NCI-H774 (cell line): ENCODE data around the gene HAGH.

Experiments used
- DNase-seq: peaks from one replicate; lab custom pipeline; 2025; lab: John Stamatoyannopoulos, UW

Gene HAGH

GRCh38 chr16:1773703-1774447 is 52.8 kb downstream of the HAGH start:
- DNase-seq: no peak

- peak; percentile 60 for DNase-seq
These were observed 53.5 kb downstream of the HAGH start, which contains the start of gene MRPS34 for GRCh38 chr16:1772908-1773702. MRPS34 (minus strand) TSS chr16:1773134; CDS start chr16:1773119, 15 bp downstream.

- no peak for DNase-seq
These were observed 54.2 kb downstream of the HAGH start, which contains the start of gene EME2 for GRCh38 chr16:1772362-1772907. EME2 (plus strand) TSS chr16:1772810; CDS start chr16:1773228, 418 bp downstream.

- no peak for DNase-seq
These were observed 54.7 kb downstream of the HAGH start for GRCh38 chr16:1771864-1772361.

- no peak for DNase-seq
These were observed 55.3 kb downstream of the HAGH start, which contains the start of gene NME3 for GRCh38 chr16:1771188-1771863. NME3 (minus strand) TSS chr16:1771543; CDS start chr16:1771534, 9 bp downstream.

GRCh38 chr16:1770328-1771187 is 56.1 kb downstream of the HAGH start:
- no peak for DNase-seq

GRCh38 chr16:1769402-1770300 is 57.0 kb downstream of the HAGH start:
- no peak for DNase-seq

- no peak for DNase-seq
These were observed 57.7 kb downstream of the HAGH start for GRCh38 chr16:1768767-1769401.

- DNase-seq: no peak
These were observed 58.4 kb downstream of the HAGH start for GRCh38 chr16:1768061-1768766.

GRCh38 chr16:1767116-1767994 is 59.3 kb downstream of the HAGH start:
- no peak for DNase-seq

GRCh38 chr16:1766701-1767100 is 59.9 kb downstream of the HAGH start:
- DNase-seq: no peak

GRCh38 chr16:1766231-1766630 is 60.4 kb downstream of the HAGH start:
- no peak for DNase-seq

- no peak for DNase-seq
These were observed 60.8 kb downstream of the HAGH start for GRCh38 chr16:1765826-1766225.

GRCh38 chr16:1764971-1765370 is 61.7 kb downstream of the HAGH start:
- DNase-seq: no peak

- DNase-seq: no peak
These were observed 62.8 kb downstream of the HAGH start for GRCh38 chr16:1763521-1764511.

GRCh38 chr16:1762879-1763520 is 63.6 kb downstream of the HAGH start:
- DNase-seq: no peak
